HL-60 (cell line): ENCODE data around the gene COMMD10.

ENCODE experiments used
- CTCF ChIP-seq: IDR thresholded peaks from one replicate; pipeline ENCODE4 v1.5.1; 2011; ENCODE audit warnings: low read length, control low read depth, inconsistent platforms; ENCODE audit not compliant: insufficient read depth
- POLR2AphosphoS5 ChIP-seq: IDR thresholded peaks from 2 replicates; pipeline ENCODE4 v1.6.1; 2012; ENCODE audit warnings: low read depth

GRCh38 chr5:116098998-116099397, 14.2 kb downstream of the COMMD10 start:
- TF ChIP-seq CTCF (no peak), POLR2AphosphoS5 (no peak)
